Left lung (tissue), 10 donors: ENCODE data around the gene ATXN10. TPM values are rescaled to one million over a fixed set of nuclear protein-coding genes. Genes with fewer than 3 reads are reported as not detected.

Experiments
- ATAC-seq: fragments of 200-7000 bp; cut with Tn5 transposase; one replicate; pipeline ENCODE4 v1.9.1; 2020; ENCODE audit warnings: moderate library complexity
- DNase-seq, 4 donors: peaks; one replicate each; pipeline ENCODE4 v3.0.0-alpha.2; 2013 to 2020
- H3K27ac ChIP-seq, 2 donors: fragments of 200-600 bp; sonication (generic) in 1 of 2; one replicate each; pipeline versions ENCODE4 v1.5.0 to v1.8.0; 2020 to 2021
- H3K27me3 ChIP-seq, 2 donors: fragments of 200-600 bp; sonication (generic) in 1 of 2; one replicate each; pipeline versions ENCODE4 v1.5.0 to v1.8.0; 2020 to 2021
- H3K36me3 ChIP-seq, 2 donors: fragments of 200-600 bp; sonication (generic) in 1 of 2; one replicate each; pipeline versions ENCODE4 v1.5.0 to v1.8.0; 2020 to 2021
- H3K4me1 ChIP-seq, 2 donors: fragments of 200-600 bp; one replicate each; pipeline ENCODE4 v1.8.0; 2021
- H3K4me3 ChIP-seq, 2 donors: fragments of 200-600 bp; sonication (generic) in 1 of 2; one replicate each; pipeline versions ENCODE4 v1.5.0 to v1.8.0; 2020 to 2021; ENCODE audit warnings: mild to moderate bottlenecking in 1 of 2
- H3K9me3 ChIP-seq, 2 donors: fragments of 200-600 bp; sonication (generic) in 1 of 2; one replicate each; pipeline versions ENCODE4 v1.5.0 to v1.8.0; 2020 to 2021
- CTCF ChIP-seq, 2 donors: fragments of 200-600 bp; sonication (generic) in 1 of 2; IDR thresholded peaks; one replicate each; pipeline versions ENCODE4 v1.5.0 to v1.8.0; 2021; ENCODE audit warnings: antibody characterized with exemption in 2 of 2
- intact Hi-C, 2 donors: fragments of 100-400 bp; cut with DNase I; formaldehyde crosslinking; loops; one replicate each; pipeline versions ENCODE4 v1.11.2 to v1.14.2; 2022
- polyA plus RNA-seq, 6 donors: library from polyadenylated mRNA; unstranded; fragments of 120-200 nt; gene quantifications; one replicate each; pipeline ENCODE4 v1.2.1, GENCODE V29; 2013; ENCODE audit not compliant: insufficient read length in 6 of 6
- total RNA-seq, 2 donors: library from RNA; stranded (reverse); fragmentation: NEBNext Ultra II Directional; extraction: Animal tissue kit (Norgen Biotek cat#: 25700); gene quantifications; one replicate each; pipeline ENCODE4 v1.2.1, GENCODE V29; 2021
- donor health status: DM: no; HTN: yes; CAD: no.
- donor health status: DM: no; HTN: no; CAD: no.

The ATXN10 gene
- total and polyA plus RNA-seq, 8 donors: 117 to 281 (median 237) TPM

GRCh38 chr22:45627489-45628233 lies 44.0 kb upstream of the ATXN10 start:
- no peak for DNase-seq

GRCh38 chr22:45628515-45628914 lies 43.1 kb upstream of the ATXN10 start:
- intact Hi-C loops: no loop called here
- Histone ChIP-seq H3K27me3 (peaks cover 0 to 67% of the 10 kb centered on the region in 2 donors), H3K27ac (no peak overlapping the region), H3K36me3 (no peaks in the 10 kb centered on the region), H3K4me1 (peaks cover 8 to 10% of the 10 kb centered on the region in 2 donors), H3K9me3 (no peaks in the 10 kb centered on the region), H3K4me3 (no peak overlapping the region)
- DNase-seq: no peak
- ATAC-seq: peak; percentile 59
- no peak for TF ChIP-seq CTCF (IDR thresholded peaks at IDR 0.05)

More at GRCh38 chr22:45627489-45628233, 44.0 kb upstream of the ATXN10 start:
- ATAC-seq: no peak
- Histone ChIP-seq H3K27me3 (peaks cover 0 to 58% of the 10 kb centered on the region in 2 donors), H3K27ac (no peak overlapping the region), H3K9me3 (no peaks in the 10 kb centered on the region), H3K36me3 (no peaks in the 10 kb centered on the region), H3K4me3 (no peak overlapping the region), H3K4me1 (peaks cover 8 to 11% of the 10 kb centered on the region in 2 donors)
- intact Hi-C loops: no loop called here
- TF ChIP-seq CTCF (IDR thresholded peaks at IDR 0.05): no peak

- no peak overlapping the region for H3K4me3 ChIP-seq
- H3K27ac ChIP-seq: no peak overlapping the region
- DNase-seq (no peak), ATAC-seq (peak; percentile 53)
- H3K4me1 ChIP-seq: peaks cover 0 to 1% of the 10 kb centered on the region in 2 donors
- no peaks in the 10 kb centered on the region for H3K36me3 ChIP-seq
- no peak for TF ChIP-seq CTCF (IDR thresholded peaks at IDR 0.05)
- H3K27me3 ChIP-seq: peaks cover 0 to 78% of the 10 kb centered on the region in 2 donors
- H3K9me3 ChIP-seq: no peaks in the 10 kb centered on the region
- intact Hi-C loops: loop anchor here in 1 of 2 donors (10.0 kb wide), 1 partner anchor 235 kb away; no protein-coding TSS in a partner anchor
Measured at GRCh38 chr22:45629469-45630089, 42.1 kb upstream of the ATXN10 start.

- no peaks in the 10 kb centered on the region for H3K36me3 ChIP-seq
- no peak overlapping the region for H3K27ac ChIP-seq
- DNase-seq: no peak
- no peak overlapping the region for H3K4me3 ChIP-seq
- intact Hi-C loops: loop anchor here in 1 of 2 donors (10.0 kb wide), 1 partner anchor 234 kb away; no protein-coding TSS in a partner anchor
- H3K27me3 ChIP-seq: peaks cover 0 to 79% of the 10 kb centered on the region in 2 donors
- no peak for TF ChIP-seq CTCF (IDR thresholded peaks at IDR 0.05)
- ATAC-seq: no peak
- no peaks in the 10 kb centered on the region for H3K4me1 ChIP-seq
- H3K9me3 ChIP-seq: no peaks in the 10 kb centered on the region
Measured at GRCh38 chr22:45630436-45630835, 41.2 kb upstream of the ATXN10 start.
